Measurements from ENCODE around the gene SLIT3.
"Not testable (repeated sequence)": the region's sequence is repeated elsewhere in the genome, so short reads cannot be mapped to it uniquely, and the experiment has no call there.

SLIT3 gene

DNA sequence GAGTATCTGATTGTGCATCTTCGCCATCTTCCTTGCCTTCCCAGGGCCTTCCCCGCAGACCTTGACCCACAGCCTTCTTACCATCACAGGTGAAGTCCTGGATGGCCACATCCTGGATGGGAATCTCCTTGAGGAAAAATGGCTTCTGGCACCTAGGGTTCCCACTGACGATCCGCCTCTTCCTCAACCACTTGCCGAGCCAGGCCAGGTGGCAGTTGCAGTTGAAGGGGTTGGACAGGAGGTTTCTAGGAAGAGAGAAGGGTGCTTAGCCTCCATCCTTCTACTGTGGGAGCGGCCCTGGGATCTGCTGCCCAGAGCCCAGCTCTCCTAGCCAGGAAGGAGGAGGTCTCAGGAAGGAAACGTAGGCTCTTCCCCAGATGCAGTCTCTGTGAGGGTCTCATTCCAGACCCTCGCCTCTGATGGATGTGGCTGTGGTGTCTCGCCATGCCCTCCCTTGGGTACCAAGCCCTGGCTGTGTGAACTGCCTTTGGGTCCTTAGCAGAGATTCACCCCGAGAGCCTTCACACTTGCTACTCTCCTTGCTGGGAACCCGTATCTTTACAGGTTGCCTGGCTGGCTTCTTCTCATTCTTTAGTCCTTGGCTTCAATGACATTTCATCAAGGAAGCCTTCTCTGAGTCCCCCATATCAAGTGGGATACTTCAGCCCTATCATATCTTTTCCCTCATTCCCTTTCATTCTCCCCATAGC, 551.4 kb downstream of the SLIT3 start:
- DNase-seq = no peak

DNA sequence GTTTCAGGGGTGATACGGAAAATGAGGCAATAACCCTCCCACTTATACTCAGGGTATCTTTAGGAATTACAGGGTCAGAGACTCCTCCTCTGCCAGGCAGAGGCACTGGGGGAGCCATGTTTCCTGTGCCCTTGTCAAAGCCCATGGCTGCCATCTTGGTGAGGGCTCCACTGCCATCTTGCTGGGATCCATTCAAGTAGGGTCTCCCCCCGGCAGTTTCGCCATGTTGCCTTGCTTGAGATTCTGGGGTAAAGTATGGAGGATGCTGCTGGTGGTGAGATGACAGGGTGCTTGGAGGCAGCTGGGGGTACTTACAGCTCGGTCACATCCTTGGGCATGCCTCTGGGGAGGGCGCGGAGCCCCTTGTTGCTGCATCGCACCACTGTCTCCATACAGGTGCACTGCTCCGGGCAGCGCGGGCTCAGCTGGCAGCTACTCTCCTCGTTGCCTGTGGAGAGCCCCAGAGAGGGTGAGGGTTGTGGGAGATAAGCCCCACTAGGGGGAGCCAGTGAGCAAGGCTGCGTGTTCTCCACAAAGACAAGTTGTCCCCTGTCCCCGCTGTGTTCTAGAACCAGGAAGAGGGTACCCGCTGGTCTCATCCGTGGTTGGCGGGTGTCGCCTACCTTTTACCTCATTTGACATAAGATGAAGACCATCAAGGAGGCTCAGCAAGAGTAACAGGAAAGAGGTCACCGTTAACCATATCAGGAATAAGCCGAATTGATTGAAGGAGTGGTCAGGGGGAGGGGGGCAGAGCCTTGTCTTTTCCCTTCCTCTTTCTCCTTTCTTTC, 552.8 kb downstream of the SLIT3 start:
- no peak for DNase-seq

DNA sequence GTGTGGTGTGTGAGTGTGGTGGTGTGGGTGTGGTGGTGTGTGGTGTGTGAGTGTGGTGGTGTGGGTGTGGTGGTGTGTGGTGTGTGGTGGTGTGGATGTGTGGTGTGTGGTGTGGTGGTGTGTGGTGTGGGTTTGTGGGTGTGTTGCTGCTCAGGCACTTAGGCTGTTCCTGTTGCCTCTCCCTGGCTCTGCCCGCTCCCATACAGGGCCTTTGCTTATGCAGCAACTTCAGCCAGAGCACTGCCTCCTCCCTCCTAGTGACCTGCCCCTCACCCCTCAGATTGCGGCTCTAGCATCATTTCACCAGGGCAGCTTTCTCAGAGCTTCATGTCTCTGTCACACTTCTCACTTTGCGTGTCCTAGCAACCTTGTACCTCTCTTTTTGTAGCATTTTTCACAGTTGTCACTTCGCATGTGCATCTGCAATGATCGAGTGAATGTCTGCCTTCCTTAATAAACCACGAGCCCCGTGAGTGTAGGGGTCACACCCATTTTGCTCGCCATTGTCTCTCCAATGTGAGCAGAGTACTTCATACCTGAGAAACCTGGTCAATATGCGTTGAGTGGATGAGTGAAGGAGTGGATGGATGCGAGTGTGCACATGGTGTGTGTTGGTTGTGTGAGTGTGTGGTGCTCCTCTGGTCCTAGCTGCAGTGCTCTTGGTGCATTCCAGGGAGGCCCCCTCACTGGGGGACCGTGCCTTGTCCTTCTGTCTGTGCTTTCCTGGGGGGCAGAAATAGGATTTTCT, 553.9 kb downstream of the SLIT3 start:
- no peak for DNase-seq

DNA sequence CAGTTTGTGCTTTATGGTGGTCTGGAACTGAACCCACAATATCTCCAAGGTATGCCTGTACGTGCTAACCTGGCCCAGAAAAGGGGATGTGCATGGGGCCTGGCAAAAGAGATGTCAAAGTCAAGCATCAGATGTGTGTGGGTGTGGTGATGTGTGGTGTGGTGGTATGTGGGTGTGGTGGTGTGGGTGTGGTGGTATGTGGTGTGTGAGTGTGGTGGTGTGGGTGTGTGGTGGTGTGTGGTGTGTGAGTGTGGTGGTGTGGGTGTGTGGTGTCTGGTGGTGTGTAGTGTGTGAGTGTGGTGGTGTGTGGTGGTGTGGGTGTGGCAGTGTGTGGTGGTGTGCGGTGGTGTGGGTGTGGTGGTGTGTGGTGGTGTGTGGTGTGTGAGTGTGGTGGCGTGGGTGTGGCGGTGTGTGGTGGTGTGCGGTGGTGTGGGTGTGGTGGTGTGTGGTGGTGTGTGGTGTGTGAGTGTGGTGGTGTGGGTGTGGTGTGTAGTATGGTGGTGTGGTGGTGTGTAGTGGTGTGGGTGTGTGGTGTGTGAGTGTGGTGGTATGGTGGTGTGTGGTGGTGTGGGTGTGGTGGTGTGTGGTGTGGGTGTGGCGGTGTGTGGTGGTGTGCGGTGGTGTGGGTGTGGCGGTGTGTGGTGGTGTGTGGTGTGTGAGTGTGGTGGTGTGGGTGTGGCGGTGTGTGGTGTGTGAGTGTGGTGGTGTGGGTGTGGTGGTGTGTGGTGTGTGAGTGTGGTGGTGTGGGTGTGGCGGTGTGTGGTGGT, 554.6 kb downstream of the SLIT3 start:
- DNase-seq = not testable (repeated sequence)

DNA sequence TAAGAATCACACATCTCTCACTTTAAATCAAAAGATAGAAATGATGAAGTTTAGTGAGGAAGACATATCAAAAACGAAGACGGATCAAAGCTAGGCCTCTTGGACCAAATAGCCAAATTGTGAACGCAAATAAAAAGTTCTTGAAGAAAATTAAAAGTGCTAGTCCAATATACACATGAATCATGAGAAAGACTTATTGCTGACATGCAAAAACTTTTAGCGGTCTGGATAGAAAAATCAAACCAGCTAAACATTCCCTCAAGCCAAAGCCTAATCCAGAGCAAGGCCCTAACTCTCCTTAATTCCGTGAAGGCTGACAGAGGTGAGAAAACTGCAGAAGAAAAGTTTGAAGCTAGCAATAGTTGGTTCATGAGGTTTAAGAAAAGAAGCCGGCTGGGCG, 557.3 kb downstream of the SLIT3 start:
- no peak for DNase-seq

DNA sequence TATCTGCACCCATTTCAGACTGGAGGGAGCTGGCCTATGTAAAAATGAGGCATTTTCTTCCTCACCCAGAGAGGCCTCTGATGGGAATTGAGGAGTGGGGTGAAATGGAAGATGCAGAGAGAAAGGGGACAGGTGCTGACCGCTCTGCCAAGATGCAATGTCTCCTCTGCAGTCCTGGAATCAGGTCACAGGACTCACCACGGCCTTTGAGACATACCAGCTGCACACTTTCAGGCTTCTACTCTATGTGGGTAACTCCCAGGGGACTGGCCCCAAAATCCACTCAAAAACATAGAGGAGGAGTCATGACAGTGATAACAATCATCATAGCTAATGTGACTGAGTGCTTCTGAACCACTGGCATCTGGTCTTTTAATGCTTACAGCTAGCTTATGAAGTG, 558.6 kb downstream of the SLIT3 start:
- not testable (repeated sequence) for DNase-seq

DNA sequence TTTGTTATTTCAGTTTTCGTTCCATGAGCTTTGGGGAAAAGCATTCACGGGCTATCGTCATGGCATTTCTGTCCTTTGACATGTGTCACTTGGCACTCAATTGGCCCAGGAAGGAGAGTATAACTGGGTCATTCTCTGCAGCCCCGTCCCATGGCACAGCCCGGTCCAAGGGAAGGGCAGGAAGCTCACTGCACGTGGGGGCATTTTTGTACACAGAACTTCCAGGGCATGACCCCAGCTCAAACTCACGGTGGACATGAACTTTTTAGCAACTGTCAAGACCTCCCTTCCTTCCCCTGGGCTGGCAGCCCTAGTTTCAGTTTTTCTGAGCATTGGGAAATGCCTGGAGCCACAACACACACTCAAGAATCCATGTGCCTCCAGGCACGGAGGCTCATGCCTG, 560.1 kb downstream of the SLIT3 start:
- no peak for DNase-seq

DNA sequence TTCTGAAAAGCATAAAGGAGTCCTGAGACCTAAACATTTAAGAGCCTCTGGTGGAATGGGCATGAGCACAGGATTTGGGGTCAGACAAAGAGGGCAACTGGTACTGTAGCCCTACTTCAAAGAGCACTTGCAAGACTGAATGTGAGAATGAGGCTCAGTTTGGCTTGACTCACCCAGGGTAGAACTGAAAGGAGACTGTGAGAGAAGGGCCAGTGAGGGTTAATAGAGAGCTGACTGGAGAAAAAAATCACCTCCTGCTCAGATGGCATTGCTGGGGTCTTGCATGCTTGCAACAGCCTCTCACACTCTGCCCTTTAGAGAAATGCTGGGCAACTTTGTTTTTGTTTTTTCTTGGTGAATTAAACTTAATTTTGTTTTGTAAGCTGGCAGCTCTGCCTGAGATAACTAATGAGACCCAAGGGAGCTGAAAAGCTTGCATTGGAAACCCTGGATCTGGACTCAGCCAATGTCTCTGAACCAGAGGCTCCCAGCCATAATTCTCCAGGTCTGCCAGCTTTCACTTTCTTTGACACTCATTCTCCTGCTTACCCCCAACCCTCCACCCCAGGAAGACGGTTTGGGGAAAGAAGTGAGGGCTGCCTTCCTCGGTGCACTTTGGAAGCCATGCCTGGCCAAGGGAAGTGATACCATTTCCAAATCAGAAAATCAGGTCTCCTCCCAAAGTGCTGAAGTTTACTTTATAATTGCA, 560.7 kb downstream of the SLIT3 start:
- no peak for DNase-seq

DNA sequence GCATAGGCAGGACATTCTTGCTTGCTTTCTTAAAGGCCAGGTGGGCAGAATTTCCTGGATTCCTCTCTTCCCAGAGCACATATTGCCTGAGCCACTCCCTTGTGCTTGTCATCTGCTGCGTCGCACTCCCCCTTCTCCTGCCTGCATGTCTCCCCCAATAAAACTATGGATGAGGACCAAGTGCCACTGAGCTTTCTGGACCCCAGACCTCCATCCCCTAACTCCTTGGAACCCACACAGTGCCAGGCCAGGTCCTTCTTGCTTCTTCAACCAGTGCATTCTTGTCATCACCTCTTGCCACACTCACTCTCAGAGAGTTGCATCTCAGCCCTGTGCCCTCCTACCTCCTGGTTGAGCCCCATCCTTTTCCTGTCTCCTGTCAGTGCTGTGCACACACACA, 563.9 kb downstream of the SLIT3 start:
- no peak for DNase-seq

DNA sequence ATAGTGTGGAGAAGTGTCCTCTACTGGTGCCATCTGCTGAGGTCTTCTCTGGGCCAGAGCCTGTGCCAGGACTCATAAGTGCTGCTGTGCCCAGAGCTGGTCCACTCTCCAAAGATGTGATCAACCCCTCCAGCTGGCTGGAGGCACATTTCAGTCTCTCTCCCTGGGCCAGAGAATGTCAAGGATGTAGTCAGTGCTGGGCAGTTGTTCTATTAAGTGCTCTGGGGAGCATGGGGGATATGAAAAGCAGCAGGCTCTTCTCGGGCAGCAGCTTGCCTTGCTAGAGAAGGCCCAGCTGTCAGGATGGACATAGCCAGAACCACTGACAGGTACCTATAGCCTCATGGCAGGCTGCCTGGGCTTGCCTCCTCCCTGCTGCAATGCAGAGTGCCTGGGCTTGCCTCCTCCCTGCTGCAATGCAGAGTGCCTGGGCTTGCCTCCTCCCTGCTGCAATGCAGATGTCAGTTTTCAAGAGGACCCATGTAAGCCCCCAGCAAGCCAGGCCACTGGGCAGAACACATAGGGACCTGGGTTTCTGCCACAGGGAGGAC, 564.6 kb downstream of the SLIT3 start:
- DNase-seq = no peak

DNA sequence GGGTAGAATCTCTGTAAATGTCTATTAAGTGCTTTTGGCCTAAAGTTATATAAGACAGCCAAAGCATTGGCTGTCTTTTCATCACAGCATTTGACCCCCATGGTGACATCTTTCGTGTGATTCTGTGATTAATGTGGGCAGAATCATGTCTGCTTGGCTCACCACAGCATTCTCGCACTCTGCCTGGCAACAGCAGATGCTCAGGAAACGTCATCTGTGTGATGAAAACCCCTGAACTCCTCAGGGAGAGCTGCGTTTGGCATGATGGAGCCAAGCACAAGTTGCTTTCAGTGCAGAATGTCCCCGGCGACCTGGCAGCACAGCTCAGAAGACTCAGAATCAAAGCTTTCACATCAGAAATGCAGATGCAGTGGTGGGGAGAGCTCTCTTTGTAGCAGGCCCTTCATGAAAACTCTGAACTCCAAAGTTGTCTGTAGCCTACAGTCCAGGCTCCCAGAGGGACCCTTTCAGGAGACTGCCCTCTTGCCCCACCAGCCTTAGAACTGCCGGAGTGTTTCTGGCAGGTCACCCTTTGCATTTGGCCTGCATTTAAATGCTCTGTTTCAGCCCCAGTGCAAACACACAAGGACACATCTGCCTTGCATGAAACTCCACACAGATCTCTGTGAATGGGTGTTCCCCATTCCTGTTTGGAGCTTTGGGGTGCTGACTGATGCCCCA, 566.2 kb downstream of the SLIT3 start:
- no peak for DNase-seq

DNA sequence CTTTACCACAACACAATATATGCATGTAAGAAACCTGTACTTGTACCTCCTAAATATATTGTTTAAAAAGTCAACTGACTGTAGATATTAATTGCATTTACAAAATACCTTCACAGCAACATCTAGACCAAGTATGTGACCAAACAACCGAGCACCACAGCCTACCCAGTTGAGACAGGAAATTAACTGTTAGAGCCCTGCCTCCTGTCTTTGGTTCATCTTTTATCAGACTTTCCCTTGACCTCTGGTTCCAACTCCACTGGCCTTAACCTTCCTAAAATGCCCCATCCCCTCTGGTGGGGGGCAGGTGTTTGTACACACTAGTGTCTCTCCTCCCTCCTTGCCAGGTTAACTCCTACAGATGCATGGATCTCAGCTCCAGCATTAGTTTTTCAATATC, 566.8 kb downstream of the SLIT3 start:
- no peak for DNase-seq

DNA sequence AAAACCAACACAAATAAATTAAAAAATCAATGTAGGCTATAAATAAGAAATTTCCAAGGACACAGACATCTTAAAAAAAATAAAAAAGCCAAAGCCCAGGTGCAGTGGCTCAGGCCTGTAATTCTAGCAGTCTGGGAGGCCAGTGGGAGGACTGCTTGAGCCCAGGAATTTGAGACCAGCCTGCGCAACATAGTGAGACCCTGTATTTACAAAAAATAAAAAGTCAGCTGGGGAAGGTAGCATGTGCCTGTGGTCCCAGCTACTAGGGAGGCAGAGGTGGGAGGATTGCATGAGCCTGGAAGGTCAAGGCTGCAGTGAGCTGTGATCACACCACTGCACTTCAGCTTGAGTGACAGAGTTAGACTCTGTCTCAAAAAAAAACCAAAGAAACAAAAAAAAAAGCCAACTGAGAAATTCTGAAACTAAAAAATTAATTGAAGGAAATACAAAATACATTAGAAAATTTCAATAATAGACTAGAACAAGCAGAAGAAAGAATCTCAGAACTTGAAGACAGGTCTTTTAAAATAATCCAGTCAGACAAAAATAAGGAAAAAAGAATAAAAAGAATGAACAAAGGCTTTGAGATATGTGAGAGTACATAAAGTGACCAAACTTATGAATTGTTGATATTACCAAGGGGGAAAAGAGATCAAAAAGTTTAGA, 572.3 kb downstream of the SLIT3 start:
- DNase-seq = no peak

DNA sequence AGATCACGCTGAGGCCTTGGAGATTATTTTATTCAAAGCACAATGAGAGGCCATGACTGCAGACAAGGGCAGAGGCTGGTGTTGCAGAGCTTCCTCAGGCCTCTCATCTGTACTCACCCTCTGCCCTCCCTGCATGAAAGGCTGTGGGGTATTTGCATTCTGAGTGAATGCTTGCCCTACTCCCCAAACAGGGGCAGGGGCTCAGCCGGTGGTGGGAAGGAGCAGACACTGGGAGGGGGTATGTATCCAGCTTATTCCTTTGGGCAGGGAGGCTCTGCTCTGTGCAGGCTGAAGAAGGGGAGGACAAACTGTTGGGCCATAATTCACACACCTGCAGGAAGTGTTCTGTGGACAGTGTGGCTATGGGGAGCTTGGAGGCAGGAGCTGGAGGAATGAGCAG, 573.4 kb downstream of the SLIT3 start:
- DNase-seq = no peak

DNA sequence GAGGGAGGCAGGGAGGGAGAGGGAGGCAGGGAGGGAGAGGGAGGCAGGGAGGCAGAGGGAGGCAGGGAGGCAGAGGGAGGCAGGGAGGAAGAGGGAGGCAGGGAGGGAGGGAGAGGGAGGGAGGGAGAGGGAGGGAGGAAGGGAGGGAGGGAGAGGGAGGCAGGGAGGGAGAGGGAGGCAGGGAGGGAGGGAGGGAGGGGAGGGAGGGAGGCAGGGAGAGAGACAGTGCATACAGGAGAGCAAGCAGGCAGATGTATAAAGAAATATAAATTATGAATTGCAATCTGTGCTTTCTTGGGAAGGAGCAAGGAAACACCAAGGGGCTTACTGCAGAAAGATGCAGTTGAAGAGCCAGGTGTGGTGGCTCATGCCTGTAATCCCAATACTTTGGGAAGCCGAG, 574.6 kb downstream of the SLIT3 start:
- no peak for DNase-seq

DNA sequence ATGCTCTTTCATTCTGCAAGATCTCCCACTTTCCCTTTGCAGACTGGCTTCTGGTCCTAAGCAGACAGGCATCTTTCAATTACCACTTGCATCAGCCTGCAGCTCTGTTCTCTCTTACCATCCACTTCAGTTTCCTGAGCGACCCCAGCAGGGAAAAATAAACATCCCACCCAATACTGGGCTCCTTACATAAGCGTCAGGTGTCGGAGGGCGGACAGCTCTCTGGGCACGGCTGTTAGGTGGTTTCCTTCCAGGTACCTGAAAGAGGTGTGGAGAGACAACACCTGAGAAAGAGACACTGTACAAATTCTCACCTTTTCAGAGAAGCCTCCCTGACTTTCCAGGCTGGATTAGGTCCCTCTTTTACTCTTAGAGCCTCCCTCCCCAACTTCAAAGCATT, 576.7 kb downstream of the SLIT3 start:
- DNase-seq = no peak

DNA sequence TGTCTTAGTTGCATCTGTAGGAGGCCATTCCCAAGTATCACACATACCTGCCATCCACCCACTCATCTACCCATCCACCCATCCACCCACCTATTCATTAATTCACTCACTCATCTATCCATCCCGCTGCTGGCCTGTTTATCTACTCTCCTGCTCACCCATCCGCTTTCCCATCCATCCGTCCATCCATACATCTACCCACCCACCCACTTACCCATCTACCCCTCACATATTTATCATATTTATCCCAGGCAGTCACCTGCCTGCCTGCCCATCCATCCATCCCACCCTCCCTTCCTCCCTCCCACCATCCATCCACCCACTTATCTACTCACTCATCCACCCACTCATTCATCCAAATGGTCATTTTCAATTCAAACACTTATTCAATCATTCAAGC, 577.9 kb downstream of the SLIT3 start:
- DNase-seq = no peak

DNA sequence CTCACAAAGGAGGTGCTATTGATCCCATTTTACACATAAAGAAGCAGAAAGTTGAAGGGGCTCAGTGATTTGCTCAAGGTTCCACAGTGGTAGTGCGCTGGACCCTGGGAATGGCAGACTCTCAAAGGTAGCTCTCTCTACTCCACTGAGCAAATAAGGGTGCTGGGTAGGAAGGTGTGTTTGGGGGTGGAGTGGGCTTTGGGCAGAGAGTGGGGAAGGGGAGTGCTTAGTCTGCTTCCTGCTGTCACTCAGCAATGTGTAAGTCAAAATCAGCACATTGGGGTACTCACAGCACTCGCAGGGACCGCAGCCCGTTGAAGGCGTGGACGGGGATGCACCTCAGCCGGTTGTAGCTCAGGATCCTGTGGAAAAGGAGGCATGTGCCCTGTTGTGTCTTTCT, 579.0 kb downstream of the SLIT3 start:
- DNase-seq = no peak

DNA sequence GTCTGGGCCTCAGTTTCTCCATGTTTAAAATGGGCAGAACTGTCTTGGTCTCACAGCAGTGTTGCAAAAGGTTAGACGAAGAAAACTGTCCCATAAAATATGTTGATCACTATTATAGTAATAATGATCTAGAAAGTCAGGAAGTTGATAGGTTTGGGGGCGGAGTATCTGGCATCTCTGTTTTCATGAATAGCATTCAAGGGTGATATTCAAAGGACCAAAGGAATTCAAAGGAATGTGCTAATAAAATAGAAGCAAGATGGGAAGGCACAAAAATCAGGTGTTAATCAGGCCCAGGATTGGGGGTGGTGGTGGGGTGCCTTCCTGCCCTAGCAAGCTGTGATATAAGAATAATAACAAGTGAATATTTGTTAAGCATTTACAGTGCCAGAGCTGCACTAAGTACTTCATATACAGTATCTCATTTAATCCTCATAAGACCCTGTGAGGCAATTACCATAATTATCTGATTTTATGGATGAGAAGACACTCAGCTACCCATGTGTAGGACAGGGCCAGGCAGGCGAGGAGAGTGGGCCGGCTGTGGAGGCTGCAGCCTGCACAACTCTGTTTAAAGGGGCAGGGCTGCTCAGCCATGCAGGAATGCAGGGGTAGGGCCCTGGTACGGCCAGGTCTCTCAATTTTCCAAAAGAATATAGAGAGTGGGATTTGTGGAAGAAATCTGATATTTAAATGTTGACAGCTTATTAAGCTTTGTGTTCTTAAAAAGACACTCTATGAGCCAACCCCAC, 579.8 kb downstream of the SLIT3 start:
- DNase-seq = no peak

DNA sequence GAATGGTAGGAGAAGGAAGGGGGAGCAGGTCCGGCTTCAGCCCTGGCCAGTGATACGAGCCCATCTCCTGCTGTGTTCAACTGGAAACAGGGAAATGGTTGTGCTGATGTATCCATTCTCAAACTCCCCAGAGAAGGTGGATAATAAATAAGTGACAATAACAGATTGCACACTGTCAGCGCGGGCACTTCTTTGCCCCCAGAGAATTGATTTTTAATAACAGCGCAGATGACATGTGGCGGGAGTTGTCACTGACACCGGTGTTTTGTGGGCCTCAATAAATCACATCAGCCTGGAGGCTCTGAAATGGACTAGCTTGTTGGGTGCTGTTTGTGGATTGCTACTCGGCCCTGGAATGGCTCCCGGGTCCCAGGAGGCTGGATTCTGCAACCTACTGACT, 580.4 kb downstream of the SLIT3 start:
- DNase-seq = no peak

Data from activated CD8-positive, alpha-beta memory T cell treated with anti-CD3 and anti-CD28 coated beads, Interleukin-2, amount 50 U/mL, for 4 hours (primary cell).